Measurements from ENCODE around the gene HIF1AN. TPM values are rescaled to one million over a fixed set of nuclear protein-coding genes. Genes with fewer than 3 reads are reported as not detected.

HIF1AN gene
- total RNA-seq: 10 to 100 TPM; 11.9 to 21.0 (median 15.6) TPM

DNA sequence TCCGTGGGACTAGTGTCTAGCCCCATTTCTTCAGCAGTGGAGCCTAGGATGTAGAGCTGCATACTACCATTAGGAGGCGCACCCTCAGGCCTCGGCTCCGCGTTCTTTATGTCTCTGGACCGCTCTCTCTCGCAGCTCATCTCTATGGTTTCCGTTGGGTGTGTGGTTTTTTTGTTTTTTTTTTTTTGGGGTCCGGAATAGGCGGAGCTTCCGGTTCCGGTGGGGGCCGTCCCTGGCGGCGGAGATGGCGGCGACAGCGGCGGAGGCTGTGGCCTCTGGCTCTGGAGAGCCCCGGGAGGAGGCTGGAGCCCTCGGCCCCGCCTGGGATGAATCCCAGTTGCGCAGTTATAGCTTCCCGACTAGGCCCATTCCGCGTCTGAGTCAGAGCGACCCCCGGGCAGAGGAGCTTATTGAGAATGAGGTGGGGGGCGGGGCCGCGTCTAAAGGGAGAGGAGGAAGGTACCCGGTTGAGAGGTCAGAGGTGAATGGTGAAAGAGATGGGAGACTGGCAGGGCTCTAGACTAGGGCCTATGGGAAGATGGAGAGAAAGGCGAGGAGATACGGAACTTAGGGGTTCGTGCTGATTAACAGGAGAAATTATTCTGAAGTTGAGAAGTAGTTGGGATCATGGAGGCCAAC is at the start of gene HIF1AN:
Gene HIF1AN (plus strand): TSS at position 229 of the 639 bp plus-strand sequence. CDS start 16 bp downstream, at position 245.
- TF ChIP-seq, protein P1, sequence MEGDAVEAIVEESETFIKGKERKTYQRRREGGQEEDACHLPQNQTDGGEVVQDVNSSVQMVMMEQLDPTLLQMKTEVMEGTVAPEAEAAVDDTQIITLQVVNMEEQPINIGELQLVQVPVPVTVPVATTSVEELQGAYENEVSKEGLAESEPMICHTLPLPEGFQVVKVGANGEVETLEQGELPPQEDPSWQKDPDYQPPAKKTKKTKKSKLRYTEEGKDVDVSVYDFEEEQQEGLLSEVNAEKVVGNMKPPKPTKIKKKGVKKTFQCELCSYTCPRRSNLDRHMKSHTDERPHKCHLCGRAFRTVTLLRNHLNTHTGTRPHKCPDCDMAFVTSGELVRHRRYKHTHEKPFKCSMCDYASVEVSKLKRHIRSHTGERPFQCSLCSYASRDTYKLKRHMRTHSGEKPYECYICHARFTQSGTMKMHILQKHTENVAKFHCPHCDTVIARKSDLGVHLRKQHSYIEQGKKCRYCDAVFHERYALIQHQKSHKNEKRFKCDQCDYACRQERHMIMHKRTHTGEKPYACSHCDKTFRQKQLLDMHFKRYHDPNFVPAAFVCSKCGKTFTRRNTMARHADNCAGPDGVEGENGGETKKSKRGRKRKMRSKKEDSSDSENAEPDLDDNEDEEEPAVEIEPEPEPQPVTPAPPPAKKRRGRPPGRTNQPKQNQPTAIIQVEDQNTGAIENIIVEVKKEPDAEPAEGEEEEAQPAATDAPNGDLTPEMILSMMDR (IDR thresholded peaks at IDR 0.05): peak in 1 of 3 donors; percentile 83
- TF ChIP-seq POLR2A (IDR thresholded peaks at IDR 0.05): peak in 1 of 2 donors; percentile 39
- peak within 1 kb of the TSS; percentile 64 for H3K4me3 ChIP-seq (ENCODE audit: low read depth, poor library complexity, severe bottlenecking)
- DNase-seq (ENCODE audit: low spot score in 2 of 2): peak; percentile 91 to 97
- WGBS, 2 donors: 1% methylated on average over 35 of the region's 35 CpGs
- intact Hi-C loops (cut with DNase I; ENCODE audit: low total_unique reads): no loop called here

DNA sequence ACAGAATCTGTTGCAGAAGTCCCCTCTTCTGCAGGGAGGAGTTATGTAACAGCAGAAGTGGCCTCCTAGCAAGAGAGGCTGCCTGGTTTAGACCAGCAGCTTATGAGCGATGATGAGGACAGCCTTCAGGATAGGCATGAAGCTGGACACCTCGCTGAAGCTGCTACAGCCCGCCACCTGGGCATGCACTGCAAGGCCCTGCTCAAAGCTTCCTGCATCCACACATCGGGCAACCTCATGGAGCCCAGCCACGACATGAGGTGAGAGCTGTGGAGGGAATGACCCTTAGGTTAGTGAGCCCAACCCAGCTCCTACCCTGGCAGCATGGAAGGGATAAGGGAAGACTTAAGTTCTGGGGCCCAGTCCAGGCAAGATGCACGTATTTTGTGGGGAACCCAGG is 48.2 kb upstream of the HIF1AN start:
- intact Hi-C loops (cut with DNase I; ENCODE audit: low total_unique reads): no loop called here
- DNase-seq (ENCODE audit: low spot score in 2 of 2): peak in 1 of 2 donors; percentile 59
- no peak for TF ChIP-seq POLR2A (IDR thresholded peaks at IDR 0.05)
- TF ChIP-seq, protein P1 (IDR thresholded peaks at IDR 0.05): no peak
- no peak overlapping the region for H3K4me3 ChIP-seq (ENCODE audit: low read depth, poor library complexity, severe bottlenecking)
- 87 to 92% methylated on average over 6 of the region's 6 CpGs for WGBS, 2 donors

DNA sequence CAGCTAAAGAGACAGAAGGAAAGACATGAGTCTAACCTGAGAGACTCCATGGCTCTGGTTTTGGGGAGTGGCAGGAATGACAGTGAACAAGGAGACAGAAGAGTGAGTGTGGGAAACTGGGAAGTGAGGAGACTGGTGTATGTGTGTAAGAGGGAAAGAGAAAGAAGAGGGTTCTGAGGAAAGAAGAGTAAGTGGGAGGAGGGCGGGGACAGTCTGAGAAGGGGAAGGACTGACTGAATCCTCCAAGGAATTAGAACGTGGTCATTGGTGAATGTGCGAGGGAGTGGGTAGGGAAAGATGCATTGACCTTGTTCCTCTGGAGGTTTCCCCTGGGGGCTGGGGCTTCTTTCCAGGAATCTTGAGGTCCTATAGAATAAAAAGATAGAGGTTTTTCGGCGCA is 46.3 kb upstream of the HIF1AN start:
- DNase-seq (ENCODE audit: low spot score in 2 of 2): peak in 1 of 2 donors; percentile 31
- no peak for TF ChIP-seq POLR2A (IDR thresholded peaks at IDR 0.05)
- TF ChIP-seq, protein P1 (IDR thresholded peaks at IDR 0.05): no peak
- WGBS, 2 donors: 81 to 85% methylated on average over 5 of the region's 5 CpGs
- no peak overlapping the region for H3K4me3 ChIP-seq (ENCODE audit: low read depth, poor library complexity, severe bottlenecking)
- intact Hi-C loops (cut with DNase I; ENCODE audit: low total_unique reads): no loop called here

DNA sequence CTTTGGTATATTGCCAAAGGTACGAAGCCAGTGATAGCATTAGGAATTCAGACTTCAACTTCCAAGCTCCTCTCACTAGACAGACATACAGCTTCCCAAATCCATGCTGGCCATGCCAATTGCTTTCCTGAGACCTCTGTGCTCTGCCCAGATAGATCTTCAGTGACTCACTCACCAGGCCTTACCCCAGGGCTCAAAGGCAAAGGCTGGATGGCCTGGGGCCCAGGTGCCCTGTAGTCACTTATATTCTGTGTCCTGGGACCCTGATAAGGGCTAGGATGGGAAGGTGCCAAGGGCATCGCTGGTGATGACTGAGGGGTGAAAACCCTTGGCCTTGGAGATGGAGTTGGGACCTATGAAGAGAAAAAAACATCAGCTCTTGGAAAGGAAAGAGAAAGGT is 45.2 kb upstream of the HIF1AN start:
- intact Hi-C loops (cut with DNase I; ENCODE audit: low total_unique reads): no loop called here
- peak in 1 of 2 donors; percentile 65 for DNase-seq (ENCODE audit: low spot score in 2 of 2)
- 94% methylated on average over 2 of the region's 2 CpGs for WGBS, 2 donors
- no peak for TF ChIP-seq POLR2A (IDR thresholded peaks at IDR 0.05)
- TF ChIP-seq, protein P1 (IDR thresholded peaks at IDR 0.05): no peak
- H3K4me3 ChIP-seq (ENCODE audit: low read depth, poor library complexity, severe bottlenecking): no peak overlapping the region

DNA sequence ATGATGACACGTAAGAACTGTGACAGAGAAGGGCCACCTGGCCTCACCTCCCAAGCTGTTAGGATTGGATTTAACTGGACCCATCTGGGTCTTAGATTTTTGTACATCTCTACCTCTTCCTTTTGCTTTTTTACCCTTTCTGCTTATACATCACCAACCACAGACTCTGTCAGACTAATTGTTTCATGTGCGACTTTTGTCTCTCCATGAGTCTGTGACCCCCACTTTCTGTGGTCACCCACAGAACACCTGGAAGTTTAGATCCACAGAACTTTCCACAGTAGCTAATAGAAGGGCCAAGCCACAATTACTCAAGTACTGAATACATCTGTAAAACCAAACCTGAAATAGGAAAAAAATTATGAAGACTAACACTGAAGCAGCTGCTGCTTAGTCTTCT is 39.2 kb upstream of the HIF1AN start:
- WGBS, 2 donors: 91 to 98% methylated on average over 2 of the region's 2 CpGs
- intact Hi-C loops (cut with DNase I; ENCODE audit: low total_unique reads): no loop called here
- no peak for DNase-seq (ENCODE audit: low spot score in 2 of 2)
- H3K4me3 ChIP-seq (ENCODE audit: low read depth, poor library complexity, severe bottlenecking): no peak overlapping the region
- TF ChIP-seq POLR2A (IDR thresholded peaks at IDR 0.05): no peak
- TF ChIP-seq, protein P1 (IDR thresholded peaks at IDR 0.05): no peak

DNA sequence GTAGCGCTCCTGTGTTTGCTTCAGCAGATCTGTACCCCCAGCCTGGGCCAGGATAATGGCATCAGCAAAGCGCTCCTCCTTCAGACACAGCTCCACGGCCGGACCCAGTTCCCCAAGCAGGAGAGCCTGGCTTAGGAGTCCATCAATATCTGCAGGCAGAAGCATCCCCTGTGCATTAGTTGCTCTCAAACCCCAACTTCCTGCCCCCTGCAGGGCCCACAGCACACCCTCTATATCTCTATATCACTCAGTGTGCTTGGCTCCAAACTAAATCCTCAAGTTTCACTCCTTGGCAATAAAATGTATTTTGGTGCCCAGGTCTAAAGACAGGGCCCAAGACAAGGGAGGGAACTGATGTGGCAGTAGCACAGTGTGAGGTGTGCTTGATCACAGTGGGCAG is 37.7 kb upstream of the HIF1AN start:
- intact Hi-C loops (cut with DNase I; ENCODE audit: low total_unique reads): no loop called here
- TF ChIP-seq, protein P1 (IDR thresholded peaks at IDR 0.05): no peak
- no peak for TF ChIP-seq POLR2A (IDR thresholded peaks at IDR 0.05)
- H3K4me3 ChIP-seq (ENCODE audit: low read depth, poor library complexity, severe bottlenecking): no peak overlapping the region
- WGBS, 2 donors: 95 to 100% methylated on average over 4 of the region's 4 CpGs
- no peak for DNase-seq (ENCODE audit: low spot score in 2 of 2)
